Measurements from ENCODE around the gene PAK5.

GRCh38 chr20:9574181-9574580, 264.7 kb downstream of the PAK5 start:
- TF ChIP-seq REST (IDR thresholded peaks at IDR 0.05; ENCODE audit: unreplicated experiment) (no peak), CTCF (conservative IDR thresholded peaks at IDR 0.05; ENCODE audit: low read depth in 2 of 2) (no peak), CREB1 (CRISPR knock-in tag; IDR thresholded peaks at IDR 0.05; ENCODE audit: low read depth) (peak; percentile 43; the same call in 1 of the 2 replicates), EZH2 (IDR thresholded peaks at IDR 0.05; ENCODE audit: low read depth, unreplicated experiment) (no peak), POLR2AphosphoS5 (IDR thresholded peaks at IDR 0.05; ENCODE audit: low read depth) (no peak), STAT1 (IDR thresholded peaks at IDR 0.05; ENCODE audit: unreplicated experiment) (no peak), ETS1 (IDR thresholded peaks at IDR 0.05) (no peak), EZH2phosphoT487 (IDR thresholded peaks at IDR 0.05; ENCODE audit: unreplicated experiment) (no peak), JUNB (IDR thresholded peaks at IDR 0.05; ENCODE audit: unreplicated experiment) (no peak), ZNF114 (CRISPR knock-in tag; IDR thresholded peaks at IDR 0.05) (no peak), ZNF331 (CRISPR knock-in tag; IDR thresholded peaks at IDR 0.05; ENCODE audit: low read depth) (no peak), NANOG (IDR thresholded peaks at IDR 0.05; ENCODE audit: borderline replicate concordance) (no peak)
